ENCODE measurements around the gene TPBG.

Gene TPBG

GRCh38 chr6:82363428-82364086 lies at the start of gene TPBG:
TPBG (plus strand) TSS chr6:82363817; CDS start chr6:82364962, 1,145 bp downstream.
- peak in 11 of 51 donors; percentile 2 to 44 (median 9) for DNase-seq

GRCh38 chr6:82322386-82322785 lies 41.2 kb upstream of the TPBG start:
- no peak for DNase-seq

- DNase-seq = no peak
Observed at GRCh38 chr6:82329766-82330165, 33.9 kb upstream of the TPBG start.

GRCh38 chr6:82330171-82330804 lies 33.3 kb upstream of the TPBG start:
- no peak for DNase-seq

- no peak for DNase-seq
Observed at GRCh38 chr6:82331031-82331773, 32.4 kb upstream of the TPBG start.

GRCh38 chr6:82333781-82334180 lies 29.8 kb upstream of the TPBG start:
- DNase-seq = no peak

- DNase-seq = no peak
Observed at GRCh38 chr6:82337688-82338257, 25.8 kb upstream of the TPBG start.

- DNase-seq = no peak
Observed at GRCh38 chr6:82348130-82348529, 15.5 kb upstream of the TPBG start.

- no peak for DNase-seq
Observed at GRCh38 chr6:82353848-82354247, 9.8 kb upstream of the TPBG start.

- no peak for DNase-seq
Observed at GRCh38 chr6:82360552-82360951, 3.1 kb upstream of the TPBG start.

GRCh38 chr6:82361631-82362030 lies 2.0 kb upstream of the TPBG start:
- DNase-seq = no peak

- no peak for DNase-seq
Observed at GRCh38 chr6:82362144-82362543, 1.5 kb upstream of the TPBG start.

- no peak for DNase-seq
Observed at GRCh38 chr6:82362878-82363427, 664 bp upstream of the TPBG start.

GRCh38 chr6:82364087-82365015 lies 734 bp downstream of the TPBG start:
- peak in 7 of 51 donors; percentile 1 to 24 (median 6) for DNase-seq

GRCh38 chr6:82365016-82365795 lies 1.6 kb downstream of the TPBG start:
- DNase-seq = peak in 4 of 51 donors; percentile 3 to 18 (median 10)

- DNase-seq = no peak
Observed at GRCh38 chr6:82367704-82368103, 4.1 kb downstream of the TPBG start.

GRCh38 chr6:82370788-82371187 lies 7.2 kb downstream of the TPBG start:
- DNase-seq = no peak

- no peak for DNase-seq
Observed at GRCh38 chr6:82371799-82372546, 8.4 kb downstream of the TPBG start.

- DNase-seq = no peak
Observed at GRCh38 chr6:82372656-82373055, 9.0 kb downstream of the TPBG start.
